B cell (primary cell): ENCODE data around the gene TNPO3. TPM values are rescaled to one million over a fixed set of nuclear protein-coding genes. Genes with fewer than 3 reads are reported as not detected.

Source experiments
- ATAC-seq: fragments of 200-7000 bp; cut with Tn5 transposase; one replicate; pipeline ENCODE4 v1.10.0; 2021; ENCODE audit warnings: low read depth, mild to moderate bottlenecking, moderate number of reproducible peaks, moderate library complexity
- CTCF ChIA-PET: fragments of 350-600 bp; sonication (Branson Sonifier 250); formaldehyde crosslinking; loops from one replicate; lab custom pipeline; 2021; ENCODE audit warnings: antibody characterized with exemption, inconsistent platforms; lab: Charles Lee
- POLR2A ChIA-PET: fragments of 350-600 bp; sonication (Branson Sonifier 250); formaldehyde crosslinking; loops from one replicate; lab custom pipeline; 2021; ENCODE audit warnings: antibody characterized with exemption; lab: Charles Lee
- DNase-seq: peaks from one replicate; pipeline ENCODE4 v3.0.0; 2013
- H2AFZ ChIP-seq: 2 replicates; pipeline ENCODE4 v1.6.1; 2012; ENCODE audit warnings: mild to moderate bottlenecking, low read depth, low read length; ENCODE audit not compliant: insufficient read depth, poor library complexity, severe bottlenecking
- H3K27ac ChIP-seq, 2 donors: 1 replicate in 1 of 2; 2 replicates in 1 of 2; pipeline ENCODE4 v1.5.1; 2012 to 2013; ENCODE audit warnings: low read length in 2 of 2, mild to moderate bottlenecking in 2 of 2, moderate library complexity in 1 of 2
- H3K27me3 ChIP-seq, 4 experiments: fragments of 200-600 bp in 1 of 4; sonication (generic) in 1 of 4; replicated peaks in 1 of 4; 1 replicate in 2 of 4; 2 replicates in 2 of 4; pipeline versions ENCODE4 v1.6.1 to v1.7.0; 2013 to 2016; ENCODE audit warnings: low read length in 3 of 4, mild to moderate bottlenecking in 2 of 4, mixed read lengths in 1 of 4, moderate library complexity in 1 of 4; ENCODE audit not compliant: insufficient read depth in 4 of 4, control insufficient read depth in 3 of 4; ENCODE audit errors: control extremely low read depth in 1 of 4
- H3K36me3 ChIP-seq, 2 experiments: replicated peaks in 1 of 2; 1 replicate in 1 of 2; 2 replicates in 1 of 2; pipeline versions ENCODE4 v1.6.1 to v1.7.1; 2013; ENCODE audit warnings: low read length in 1 of 2; ENCODE audit not compliant: insufficient read depth in 2 of 2, control insufficient read depth in 1 of 2; ENCODE audit errors: control extremely low read depth in 1 of 2, extremely low read depth in 1 of 2
- H3K4me1 ChIP-seq, 2 donors: fragments of 200-600 bp in 1 of 2; sonication (generic) in 1 of 2; 1 replicate in 1 of 2; 2 replicates in 1 of 2; pipeline versions ENCODE4 v1.5.1 to v1.6.1; 2013 to 2017; ENCODE audit warnings: low read length in 2 of 2; ENCODE audit not compliant: control insufficient read depth in 2 of 2, insufficient read depth in 2 of 2
- H3K4me2 ChIP-seq: replicated peaks from 2 replicates; pipeline ENCODE3; 2012; ENCODE audit warnings: mild to moderate bottlenecking, low read depth, low read length; ENCODE audit not compliant: poor library complexity, severe bottlenecking
- H3K4me3 ChIP-seq, 5 experiments: fragments of 200-600 bp in 1 of 5; sonication (generic) in 1 of 5; 1 replicate in 3 of 5; 2 replicates in 2 of 5; pipeline versions ENCODE4 v1.5.1 to v1.7.0; 2011 to 2016; ENCODE audit warnings: low read length in 4 of 5, mild to moderate bottlenecking in 4 of 5, low read depth in 2 of 5, control low read depth in 1 of 5, moderate library complexity in 1 of 5; ENCODE audit not compliant: insufficient read depth in 1 of 5; ENCODE audit errors: control extremely low read depth in 1 of 5, extremely low read depth in 1 of 5
- H3K79me2 ChIP-seq: fragments of 200-600 bp; sonication (generic); one replicate; pipeline ENCODE4 v1.6.0; 2016; ENCODE audit warnings: low read length; ENCODE audit not compliant: control insufficient read depth, insufficient read depth
- H3K9ac ChIP-seq: fragments of 200-600 bp; sonication (generic); 2 replicates; pipeline ENCODE4 v1.6.1; 2017; ENCODE audit warnings: mild to moderate bottlenecking, low read length, moderate library complexity
- H3K9me3 ChIP-seq, 3 donors: one replicate each; pipeline versions ENCODE4 v1.6.1 to v1.7.1; 2013; ENCODE audit warnings: low read length in 2 of 3; ENCODE audit not compliant: control insufficient read depth in 2 of 3, insufficient read depth in 1 of 3; ENCODE audit errors: control extremely low read depth in 1 of 3
- H4K20me1 ChIP-seq: 2 replicates; pipeline ENCODE4 v1.6.0; 2012; ENCODE audit warnings: mild to moderate bottlenecking, low read length; ENCODE audit not compliant: insufficient read depth, control insufficient read depth, poor library complexity, severe bottlenecking
- H3K27ac Mint-ChIP-seq: one replicate; pipeline ENCODE4 v1.8.0; 2021; ENCODE audit warnings: mixed read lengths
- H3K27me3 Mint-ChIP-seq: one replicate; pipeline ENCODE4 v1.8.0; 2021; ENCODE audit warnings: mixed read lengths
- H3K4me1 Mint-ChIP-seq: one replicate; pipeline ENCODE4 v1.8.0; 2021; ENCODE audit warnings: mixed read lengths
- H3K4me3 Mint-ChIP-seq: one replicate; pipeline ENCODE4 v1.8.0; 2021; ENCODE audit warnings: mixed read lengths
- H3K9me3 Mint-ChIP-seq: one replicate; pipeline ENCODE4 v1.8.0; 2022; ENCODE audit warnings: mixed read lengths; ENCODE audit not compliant: insufficient read depth
- CTCF ChIP-seq: fragments of 200-600 bp; IDR thresholded peaks from one replicate; pipeline ENCODE4 v1.8.0; 2022; ENCODE audit warnings: antibody characterized with exemption, mild to moderate bottlenecking
- EZH2 ChIP-seq: IDR thresholded peaks from 2 replicates; pipeline ENCODE4 v1.6.1; 2012; ENCODE audit warnings: borderline replicate concordance, low read depth, mild to moderate bottlenecking, moderate library complexity, low read length; ENCODE audit not compliant: insufficient read depth, poor library complexity, severe bottlenecking
- WGBS: methylation state at CpG from one replicate; pipeline ENCODE4 v1.1.5; 2013; ENCODE audit warnings: missing lambda C conversion rate; ENCODE audit not compliant: insufficient coverage; 5-methylcytosine and 5-hydroxymethylcytosine counted together
- intact Hi-C: fragments of 100-400 bp; cut with micrococcal nuclease; formaldehyde crosslinking; loops from one replicate; pipeline ENCODE4 v1.10.0; 2022
- polyA plus RNA-seq: library from polyadenylated mRNA; depleted of rRNA; stranded (reverse); fragments of >200 nt; gene quantifications from 2 replicates; pipeline ENCODE4 v1.2.3, GENCODE V29; 2012
- total RNA-seq, 2 donors: library from RNA; stranded (reverse); fragments of 120-200 nt in 1 of 2; gene quantifications; 1 replicate in 1 of 2; 2 replicates in 1 of 2; pipeline versions ENCODE4 v1.2.3 to v1.2.4, GENCODE V29; 2013 to 2022

Gene TNPO3
- total and polyA plus RNA-seq, 2 donors (not counting 1 experiment from before 2014, with no cell fraction given) = 19.0 to 48.3 TPM

- no peak overlapping the region for H3K4me3 ChIP-seq
- TF ChIP-seq CTCF (no peak), EZH2 (no peak)
- H3K36me3 ChIP-seq = peaks cover 24 to 56% of the 10 kb centered on the region in 2 experiments
- H4K20me1 ChIP-seq = no peaks in the 10 kb centered on the region
- H3K9me3 ChIP-seq = no peaks in the 10 kb centered on the region
- Mint-ChIP-seq H3K27ac (peak overlapping the region; percentile 88), H3K9me3 (no peaks in the 10 kb centered on the region), H3K4me3 (no peak overlapping the region), H3K27me3 (no peaks in the 10 kb centered on the region), H3K4me1 (peaks cover 34% of the 10 kb centered on the region)
- peak overlapping the region in 1 of 2 donors; percentile 55 for H3K27ac ChIP-seq
- no CpG with 5 or more reads among the region's 8 CpGs for WGBS
- no peak overlapping the region for H3K9ac ChIP-seq
- ATAC-seq (no peak), DNase-seq (no peak)
- CTCF ChIA-PET = interaction anchor here (1.2 to 3.8 kb wide), 3 partner anchors 21 to 78 kb away, joined by 3 to 12 read pairs (median 5); no protein-coding TSS in a partner anchor
- H3K4me2 ChIP-seq = no peak overlapping the region
- no peaks in the 10 kb centered on the region for H3K27me3 ChIP-seq
- no peak overlapping the region for H2AFZ ChIP-seq
- intact Hi-C loops = loop anchor here (10.0 kb wide), 1 partner anchor 94 kb away; the partner anchor contains the start of gene TNPO3
- POLR2A ChIA-PET = interaction anchor here (0.5 to 1.9 kb wide), 3 partner anchors 18 to 330 kb away, joined by 5 to 21 read pairs (median 6); no protein-coding TSS in a partner anchor
- H3K79me2 ChIP-seq = peaks cover 13% of the 10 kb centered on the region
- H3K4me1 ChIP-seq = peaks cover 16% of the 10 kb centered on the region in 2 donors
These were observed 93.8 kb downstream of the TNPO3 start for GRCh38 chr7:128961030-128961659.

DNA sequence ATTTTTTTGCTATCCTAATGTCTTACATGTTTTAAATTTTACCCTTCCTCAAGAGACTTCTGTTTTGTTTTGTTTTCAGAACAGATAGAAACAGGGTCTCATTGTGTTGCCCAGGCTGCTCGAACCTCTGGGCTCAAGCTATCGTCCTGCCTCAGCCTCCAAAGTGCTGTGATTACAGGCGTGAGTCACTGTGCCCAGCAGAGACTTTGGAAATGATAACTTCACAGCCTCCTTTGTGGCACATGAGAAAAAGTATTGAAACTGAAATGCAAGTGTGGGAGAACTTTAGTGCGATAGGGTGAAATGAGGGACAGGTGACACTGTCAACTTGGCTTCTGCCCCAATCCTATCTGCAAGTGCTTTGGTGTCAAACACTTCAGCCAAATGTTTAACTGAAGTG is 95.6 kb downstream of the TNPO3 start:
- Histone ChIP-seq H3K27me3 (no peaks in the 10 kb centered on the region), H3K4me1 (peaks cover 26 to 31% of the 10 kb centered on the region in 2 donors), H3K9ac (no peak overlapping the region), H3K79me2 (peaks cover 13% of the 10 kb centered on the region), H3K4me3 (no peak overlapping the region), H3K9me3 (no peaks in the 10 kb centered on the region), H4K20me1 (no peaks in the 10 kb centered on the region), H3K27ac (no peak overlapping the region), H3K36me3 (peaks cover 18 to 43% of the 10 kb centered on the region in 2 experiments), H2AFZ (no peak overlapping the region), H3K4me2 (no peak overlapping the region)
- no peak for DNase-seq
- ATAC-seq = no peak
- Mint-ChIP-seq H3K4me3 (no peak overlapping the region), H3K27ac (peak overlapping the region; percentile 70), H3K27me3 (no peaks in the 10 kb centered on the region), H3K4me1 (peaks cover 48% of the 10 kb centered on the region), H3K9me3 (no peaks in the 10 kb centered on the region)
- intact Hi-C loops = no loop called here
- CTCF ChIA-PET = interaction anchor here (1.1 to 1.4 kb wide), 2 partner anchors 19 to 132 kb away, joined by 3 to 6 read pairs; no protein-coding TSS in a partner anchor
- POLR2A ChIA-PET = interaction anchor here (0.6 kb wide), 1 partner anchor 16 kb away, joined by 3 read pairs; no protein-coding TSS in a partner anchor
- WGBS = 98% methylated on average over 4 of the region's 4 CpGs
- TF ChIP-seq EZH2 (no peak), CTCF (no peak)
